Thoracic aorta (tissue), 2 donors: ENCODE results near the gene OPN1MW2. TPM values are rescaled to one million over a fixed set of nuclear protein-coding genes. Genes with fewer than 3 reads are reported as not detected.

Experiments used
- total RNA-seq, 2 donors: library from RNA; depleted of rRNA; stranded (reverse); fragments of >200 nt; gene quantifications; one replicate each; pipeline versions ENCODE4 v1.1.0 to v1.2.3, GENCODE V29; 2016

The OPN1MW2 gene
- total RNA-seq, 2 donors from 2014 or later = not detected

Other genes with a start within 250 kb of the OPN1MW2 start
- gene HCFC1, start 247.9 kb upstream of the OPN1MW2 start, total RNA-seq = 10 to 100 TPM; 51.6 to 58.9 TPM
- gene TMEM187, start 247.0 kb upstream of the OPN1MW2 start, total RNA-seq = 10 to 100 TPM in 1 of 2 donors, under 1 TPM in 1; 0.78 to 23.4 TPM
- gene IRAK1, start 199.9 kb upstream of the OPN1MW2 start, total RNA-seq = 10 to 100 TPM; 71.0 to 83.9 TPM
- 100 to 1,000 TPM in 1 of 2 donors, 10 to 100 TPM in 1; 57.0 to 113 TPM for gene MECP2, start 122.0 kb upstream of the OPN1MW2 start, total RNA-seq
- not detected for gene OPN1LW, start 75.5 kb upstream of the OPN1MW2 start, total RNA-seq
- not detected for gene OPN1MW, start 37.2 kb upstream of the OPN1MW2 start, total RNA-seq
- not detected for gene OPN1MW3, start 37.8 kb downstream of the OPN1MW2 start, total RNA-seq
- not detected for gene TEX28, start 75.4 kb downstream of the OPN1MW2 start, total RNA-seq
- gene TKTL1, start 76.0 kb downstream of the OPN1MW2 start, total RNA-seq = under 1 TPM in 1 of 2 donors, not detected in 1; 0.42 TPM
- over 10,000 TPM in 1 of 2 donors, 1,000 to 10,000 TPM in 1; 5,928 to 11,236 TPM for gene FLNA, start 154.9 kb downstream of the OPN1MW2 start, total RNA-seq
- 10 to 100 TPM; 43.8 to 74.2 TPM for gene EMD, start 159.5 kb downstream of the OPN1MW2 start, total RNA-seq
- gene RPL10, start 178.6 kb downstream of the OPN1MW2 start, total RNA-seq = 1,000 to 10,000 TPM; 2,221 to 4,479 TPM
- gene DNASE1L1, start 189.5 kb downstream of the OPN1MW2 start, total RNA-seq = 10 to 100 TPM; 39.9 to 41.8 TPM
- 10 to 100 TPM; 54.3 to 71.1 TPM for gene TAFAZZIN, start 191.8 kb downstream of the OPN1MW2 start, total RNA-seq
- 10 to 100 TPM; 40.8 to 75.7 TPM for gene ATP6AP1, start 208.9 kb downstream of the OPN1MW2 start, total RNA-seq
- 100 to 1,000 TPM in 1 of 2 donors, 10 to 100 TPM in 1; 99.4 to 151 TPM for gene GDI1, start 217.4 kb downstream of the OPN1MW2 start, total RNA-seq
- gene FAM50A, start 224.4 kb downstream of the OPN1MW2 start, total RNA-seq = 10 to 100 TPM; 52.8 to 63.4 TPM
- gene PLXNA3, start 238.5 kb downstream of the OPN1MW2 start, total RNA-seq = 10 to 100 TPM; 39.3 to 40.9 TPM